Stimulated activated CD4-positive, alpha-beta T cell treated with anti-CD3 and anti-CD28 coated beads, Interleukin-4, amount 100 ng/mL, for 4 hours (primary cell): ENCODE data around the gene ALG12.

Experiments
- DNase-seq, 2 experiments: peaks; one replicate each; pipeline ENCODE4 v3.0.0-alpha.2; 2020

Gene ALG12

GRCh38 chr22:49917974-49918910 lies at the start of gene ALG12, which contains the start of gene CRELD2:
TSS of gene ALG12 (minus strand) at chr22:49918438. CDS start at chr22:49913765, 4,673 bp downstream.
TSS of gene CRELD2 (plus strand) at chr22:49918634. CDS start at chr22:49918770, 136 bp downstream.
- DNase-seq: peak; percentile 97

- no peak for DNase-seq
These were observed 49.5 kb upstream of the ALG12 start for GRCh38 chr22:49967706-49968208.

GRCh38 chr22:49966774-49967705 lies 48.8 kb upstream of the ALG12 start:
- DNase-seq: peak; percentile 27 to 36

- peak in 1 of 2 experiments; percentile 36 for DNase-seq
These were observed 48.0 kb upstream of the ALG12 start for GRCh38 chr22:49966041-49966773.

GRCh38 chr22:49965091-49966040 lies 47.1 kb upstream of the ALG12 start:
- peak; percentile 29 to 35 for DNase-seq

- DNase-seq: peak; percentile 29 to 36
These were observed 46.2 kb upstream of the ALG12 start for GRCh38 chr22:49964136-49965090.

- no peak for DNase-seq
These were observed 45.4 kb upstream of the ALG12 start for GRCh38 chr22:49963647-49964026.

- DNase-seq: peak; percentile 26
These were observed 44.8 kb upstream of the ALG12 start for GRCh38 chr22:49962751-49963646.

- peak; percentile 88 for DNase-seq
These were observed 43.9 kb upstream of the ALG12 start for GRCh38 chr22:49962012-49962750.

GRCh38 chr22:49961601-49962011 lies 43.4 kb upstream of the ALG12 start:
- no peak for DNase-seq

GRCh38 chr22:49961005-49961600 lies 42.9 kb upstream of the ALG12 start:
- DNase-seq: peak in 1 of 2 experiments; percentile 48

- DNase-seq: peak; percentile 90 to 97
These were observed 42.1 kb upstream of the ALG12 start, which contains the start of gene PIM3 for GRCh38 chr22:49960159-49961004. TSS of gene PIM3 (plus strand) at chr22:49960772. CDS start at chr22:49960948, 176 bp downstream.

GRCh38 chr22:49959782-49960158 lies 41.5 kb upstream of the ALG12 start:
- DNase-seq: peak; percentile 43 to 45

GRCh38 chr22:49958931-49959781 lies 40.9 kb upstream of the ALG12 start:
- no peak for DNase-seq

GRCh38 chr22:49958366-49958921 lies 40.2 kb upstream of the ALG12 start:
- no peak for DNase-seq
